Stimulated activated CD4-positive, alpha-beta T cell treated with anti-CD3 and anti-CD28 coated beads, Interleukin-4, amount 100 ng/mL, for 4 hours (primary cell): ENCODE data around the gene TLL1.

Source experiments
- DNase-seq, 2 experiments: peaks; one replicate each; pipeline ENCODE4 v3.0.0-alpha.2; 2020

Gene TLL1

DNA sequence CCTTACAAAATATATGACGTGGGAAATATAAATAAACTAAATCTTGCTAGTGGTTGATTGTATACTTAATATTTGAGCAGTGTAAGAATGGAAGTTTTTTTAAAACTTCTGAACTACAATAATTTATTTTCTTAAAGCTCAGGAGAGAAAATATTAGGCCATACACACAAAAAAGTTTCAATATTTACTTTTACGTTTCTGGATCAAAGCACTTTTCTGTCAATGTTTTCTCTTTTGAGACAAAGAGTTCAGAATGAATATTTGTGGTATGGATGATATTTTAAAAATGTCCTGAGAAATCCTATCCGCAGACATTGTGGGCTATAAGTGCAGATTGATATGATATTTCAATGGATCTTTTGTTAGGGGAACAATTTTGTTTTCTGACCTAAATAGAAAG is 109.9 kb downstream of the TLL1 start:
- no peak for DNase-seq

DNA sequence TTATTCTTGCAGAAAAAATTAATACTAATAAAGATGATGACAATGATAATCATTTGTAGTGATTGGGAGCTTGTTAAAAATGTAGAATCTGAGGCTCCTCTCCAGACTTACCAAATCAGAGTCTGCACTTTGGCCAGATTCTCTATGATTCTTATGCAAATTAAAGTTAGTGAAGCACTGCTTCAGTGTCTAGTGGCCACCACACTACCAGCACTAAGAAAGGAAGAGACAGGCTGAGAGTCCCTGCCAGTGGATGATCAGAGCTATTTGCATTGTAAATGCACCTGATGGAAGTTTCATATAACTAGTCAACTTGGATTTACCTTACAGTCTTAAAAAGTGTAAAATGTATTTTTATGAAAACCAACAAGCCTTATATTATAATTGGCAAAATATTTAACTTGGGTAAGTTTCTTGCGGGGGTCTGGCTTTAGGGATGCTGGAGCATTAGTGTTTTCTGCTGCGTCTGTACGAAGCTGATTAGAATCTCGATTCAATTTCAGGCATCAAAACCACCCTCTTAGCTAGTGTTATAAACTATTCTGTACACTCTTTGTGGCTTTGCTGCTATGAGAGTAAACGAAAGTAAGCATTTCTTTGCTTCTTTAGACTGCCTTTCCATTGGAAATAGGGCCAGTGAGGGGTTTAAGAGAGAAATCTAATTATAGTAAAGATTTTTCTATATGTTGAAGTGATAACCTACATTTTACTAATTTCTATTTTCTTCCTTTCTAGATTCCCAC is 114.1 kb downstream of the TLL1 start:
- no peak for DNase-seq

DNA sequence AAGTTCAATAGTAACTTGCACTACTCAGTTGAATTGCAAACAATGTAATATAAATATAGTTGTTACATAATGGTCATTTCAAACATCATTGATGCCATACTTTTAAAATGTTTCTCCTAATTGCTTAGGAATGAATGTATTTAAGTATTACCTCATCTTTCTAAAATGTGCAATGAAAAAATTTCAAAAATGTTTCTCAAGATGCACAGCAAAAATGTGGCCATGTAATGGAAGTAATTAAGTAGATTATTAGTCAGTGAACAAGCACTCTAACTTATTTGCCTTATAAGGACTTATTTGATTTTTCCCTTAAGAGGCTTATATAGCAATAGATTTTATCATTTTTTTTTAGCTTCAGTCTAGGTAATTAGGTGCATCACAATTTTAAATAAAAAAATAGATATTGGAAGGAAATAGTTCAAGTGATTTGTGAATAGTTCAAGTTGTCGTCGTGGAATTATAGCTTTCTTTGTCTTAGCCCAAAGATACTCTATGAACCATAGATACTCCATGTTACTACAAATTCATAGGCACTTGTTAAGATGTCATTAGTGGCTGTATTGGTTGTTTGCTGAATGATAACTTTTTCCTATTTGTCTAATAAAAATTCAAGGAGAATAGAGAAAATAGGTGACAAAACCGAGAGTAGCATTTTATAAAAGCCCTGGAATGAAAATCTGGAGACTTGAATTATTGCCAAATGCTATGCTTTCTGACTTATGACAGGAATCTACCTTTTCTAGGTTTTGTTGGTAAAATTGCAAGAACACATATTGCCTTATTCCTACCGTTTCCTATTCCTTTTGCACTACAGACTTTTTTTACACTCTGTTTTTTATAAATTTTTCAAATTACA is 118.5 kb downstream of the TLL1 start:
- DNase-seq: no peak

DNA sequence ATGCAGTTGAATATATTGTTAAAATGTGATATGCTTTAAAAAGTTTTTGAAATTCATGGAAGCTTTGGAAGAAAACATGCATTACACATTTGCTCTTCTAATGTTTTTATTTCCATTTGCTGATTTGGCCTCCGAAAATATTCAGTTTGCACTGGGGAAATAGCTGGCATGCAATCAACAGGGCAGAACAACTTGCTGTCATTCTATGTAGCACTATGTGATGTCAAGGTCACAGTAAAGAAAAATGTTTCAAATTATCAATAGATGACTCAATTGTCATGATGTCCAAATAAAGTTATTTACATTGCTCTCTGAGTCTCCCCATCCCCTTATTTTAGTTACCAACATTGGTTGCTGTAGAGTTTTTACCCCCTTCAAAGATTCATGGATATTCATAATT is 119.2 kb downstream of the TLL1 start:
- no peak for DNase-seq

DNA sequence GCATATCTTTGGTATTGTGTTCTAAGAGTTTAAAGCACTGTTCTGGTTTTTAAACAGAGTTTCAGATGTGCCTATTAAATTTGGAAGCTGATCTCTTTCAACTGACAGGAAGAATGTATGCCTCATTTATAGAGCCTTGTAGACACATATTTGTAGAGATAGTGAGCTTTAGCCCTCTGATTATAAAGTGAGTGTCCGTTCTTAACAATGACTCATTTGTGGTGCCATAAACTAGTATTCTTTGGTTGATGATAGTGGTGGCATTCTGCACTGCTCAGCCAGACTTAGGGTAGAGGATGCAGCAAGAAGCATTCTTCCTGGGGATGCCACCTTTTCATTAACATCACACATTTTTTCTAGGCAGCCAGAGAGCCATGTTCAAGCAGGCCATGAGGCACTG is 121.7 kb downstream of the TLL1 start:
- no peak for DNase-seq

DNA sequence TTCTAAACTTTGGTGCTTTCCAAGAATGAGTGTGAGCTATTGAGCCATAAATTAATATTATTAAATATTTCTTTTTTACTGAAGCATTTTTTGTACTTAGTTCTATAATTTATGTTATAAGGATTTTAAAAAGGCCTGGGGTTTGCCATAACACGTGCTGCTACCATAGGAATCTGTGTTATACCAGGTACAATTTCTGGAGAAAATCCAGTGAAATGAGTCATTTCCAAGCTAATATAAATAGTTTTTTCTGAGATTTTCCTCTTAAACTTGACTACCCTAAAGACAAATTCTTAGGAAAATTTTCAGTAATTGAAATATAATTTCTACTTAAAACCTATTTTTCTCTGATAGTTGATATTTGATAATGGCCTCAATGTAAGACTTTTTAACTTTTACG is 130.8 kb downstream of the TLL1 start:
- DNase-seq: no peak

DNA sequence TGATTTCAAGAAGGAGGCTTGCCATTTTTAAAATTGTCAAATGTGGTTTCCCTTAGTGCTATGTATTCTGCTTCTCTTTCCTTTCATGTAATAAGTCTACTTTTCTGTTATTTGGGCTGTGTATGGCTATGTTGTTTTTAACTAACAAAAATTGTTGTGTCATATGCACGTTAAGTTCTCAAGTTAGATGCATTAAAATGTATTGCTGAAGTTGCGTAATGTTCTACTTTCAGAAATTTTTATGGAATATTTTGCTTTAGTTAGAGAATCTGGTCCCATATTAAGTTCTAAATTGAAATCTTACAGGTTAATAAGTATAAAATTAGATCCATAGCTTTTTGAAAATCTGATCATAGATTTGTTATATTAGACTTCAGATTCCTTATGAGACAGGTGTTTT is 133.2 kb downstream of the TLL1 start:
- no peak for DNase-seq

DNA sequence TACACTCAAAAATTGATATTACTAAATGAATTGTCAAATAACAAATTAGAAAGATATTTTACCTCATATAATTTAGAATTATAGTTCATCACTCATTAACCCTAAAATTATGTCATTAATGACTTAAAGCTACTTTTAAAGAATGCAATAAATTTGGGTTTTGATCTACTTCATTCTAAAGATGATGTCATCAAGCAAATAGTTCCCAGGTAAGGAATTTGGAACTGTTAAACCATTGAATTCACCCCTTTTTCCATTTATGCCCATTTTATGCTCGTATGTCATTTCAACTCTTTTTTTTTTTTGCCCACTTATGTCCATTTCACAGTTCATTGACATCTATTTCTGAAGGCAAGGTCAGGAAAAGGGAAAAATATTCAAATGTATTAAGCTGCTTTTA is 135.5 kb downstream of the TLL1 start:
- no peak for DNase-seq

DNA sequence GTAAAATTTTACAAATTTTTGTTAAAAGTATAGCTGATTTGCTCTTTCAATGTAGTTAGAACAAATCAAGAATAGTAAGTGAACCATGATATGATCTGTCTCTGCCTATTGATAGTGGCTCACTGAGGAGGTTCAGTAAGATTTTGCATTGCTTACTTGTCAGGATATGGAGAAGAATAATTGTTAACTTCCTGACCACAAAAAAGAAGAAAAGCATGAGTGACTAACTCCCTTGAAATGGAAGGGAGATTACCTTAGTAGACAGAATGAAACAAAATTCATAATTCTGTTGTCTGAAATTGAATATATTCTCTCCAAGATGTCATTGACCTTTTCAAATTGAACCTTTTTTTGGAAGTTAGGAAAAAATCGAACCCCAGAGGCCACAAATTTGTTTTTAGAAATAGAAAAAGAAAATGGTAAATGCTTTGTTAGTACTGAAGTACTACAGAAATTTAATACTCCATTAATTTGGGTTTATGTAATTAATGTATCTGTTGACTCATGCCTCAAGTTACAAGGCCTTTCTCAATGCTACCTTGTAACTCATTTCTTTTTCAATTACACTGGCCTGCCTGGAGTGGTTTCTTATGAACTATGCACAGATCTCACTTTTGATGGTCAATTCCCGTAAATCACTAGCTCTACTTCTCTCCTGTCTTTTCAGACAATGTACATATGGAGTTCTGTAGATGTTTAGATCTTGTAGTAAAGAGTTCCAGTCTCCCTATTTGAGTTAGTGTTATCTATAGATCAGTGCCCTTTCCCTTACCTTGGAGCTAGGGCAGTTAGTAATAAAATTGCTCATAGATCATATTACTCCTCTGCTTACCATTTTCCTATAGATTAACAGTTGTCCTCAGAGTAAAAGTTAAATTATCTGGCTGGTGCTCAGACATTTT is 139.3 kb downstream of the TLL1 start:
- no peak for DNase-seq

DNA sequence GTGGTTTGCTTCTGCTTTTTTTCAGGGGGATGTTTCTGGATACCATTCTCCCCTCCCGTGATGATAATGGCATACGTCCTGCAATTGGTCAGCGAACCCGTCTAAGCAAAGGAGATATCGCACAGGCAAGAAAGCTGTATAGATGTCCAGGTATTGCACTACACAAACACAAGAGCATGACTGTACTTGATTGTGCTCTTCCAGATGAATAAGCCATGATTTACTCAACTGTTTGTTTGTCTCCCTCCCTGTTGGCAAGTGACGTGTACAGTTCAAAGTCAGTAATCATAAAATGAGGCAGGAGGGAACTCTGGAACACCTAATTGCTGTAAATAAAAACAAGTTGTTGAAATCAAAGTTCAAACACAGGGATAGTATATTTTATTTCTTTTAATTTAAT is 141.4 kb downstream of the TLL1 start:
- no peak for DNase-seq

DNA sequence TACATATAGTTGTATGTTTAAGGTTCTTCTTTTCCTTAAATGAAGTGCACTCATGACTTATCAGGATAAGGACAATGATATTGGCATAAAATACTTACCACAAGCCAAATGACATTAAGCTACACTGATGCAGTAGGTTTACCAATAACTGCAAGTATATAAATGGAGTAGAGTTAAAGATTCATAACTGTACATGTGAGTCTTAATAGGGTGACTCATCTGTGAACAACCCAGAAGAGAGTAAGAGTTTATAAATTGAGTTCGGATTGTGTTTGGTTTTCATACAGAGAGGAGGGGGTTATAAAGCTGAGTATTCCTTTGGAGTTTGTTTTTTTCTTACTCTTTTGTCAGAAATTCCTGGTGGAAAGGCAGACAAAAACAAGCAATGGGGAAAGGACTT is 144.8 kb downstream of the TLL1 start:
- no peak for DNase-seq

DNA sequence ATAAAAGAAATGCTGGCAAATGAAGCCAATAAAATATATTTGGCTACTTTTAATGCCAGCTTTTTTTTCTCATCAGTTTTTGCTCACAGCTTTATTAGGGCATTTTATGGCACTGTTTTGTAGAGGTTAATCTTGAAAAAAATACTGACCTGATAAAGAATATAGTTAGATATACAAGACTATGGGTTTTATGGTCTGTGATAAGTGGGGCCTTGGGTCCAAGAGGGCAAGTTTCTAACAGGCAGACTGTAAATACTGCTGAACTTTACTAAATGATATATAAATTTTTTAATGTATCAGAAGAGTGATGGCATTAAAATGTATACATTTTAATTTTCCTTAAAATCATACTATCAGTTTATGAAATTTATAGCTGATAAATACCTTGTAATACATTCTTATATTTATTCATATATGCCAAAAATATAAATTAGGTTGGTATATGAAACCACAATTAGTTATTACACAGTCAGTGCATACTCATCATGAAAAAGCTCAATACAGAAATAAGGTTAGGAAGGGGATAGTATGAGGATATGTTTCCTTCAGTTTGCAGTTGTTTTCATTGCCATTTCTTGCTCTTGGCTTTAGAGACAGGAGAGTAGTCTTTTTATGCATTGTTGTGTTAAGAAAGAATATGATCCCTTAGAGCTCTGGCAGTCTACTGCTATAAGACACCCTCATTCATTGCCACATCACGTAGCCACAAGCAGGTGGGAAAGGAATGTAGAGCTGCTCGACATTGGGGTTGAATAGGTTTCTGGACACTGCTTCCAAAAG is 146.6 kb downstream of the TLL1 start:
- no peak for DNase-seq

DNA sequence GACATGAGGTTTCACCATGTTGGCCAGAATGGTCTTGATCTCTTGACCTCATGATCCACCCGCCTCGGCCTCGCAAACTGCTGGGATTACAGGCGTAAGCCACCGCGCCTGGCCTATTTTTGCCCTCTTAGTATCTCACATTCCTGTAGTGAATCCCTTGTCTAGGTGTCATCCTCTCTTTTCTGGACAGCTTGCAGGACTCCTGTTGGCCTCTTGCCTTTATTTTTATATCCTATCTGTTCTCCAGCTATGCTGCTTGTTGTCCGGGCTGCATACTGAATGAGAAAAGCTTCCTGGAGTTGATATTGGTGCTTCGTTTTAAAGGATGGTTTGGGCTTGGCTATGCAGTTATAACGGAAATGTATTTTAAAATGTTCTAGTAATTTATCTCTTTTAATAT is 148.6 kb downstream of the TLL1 start:
- no peak for DNase-seq

DNA sequence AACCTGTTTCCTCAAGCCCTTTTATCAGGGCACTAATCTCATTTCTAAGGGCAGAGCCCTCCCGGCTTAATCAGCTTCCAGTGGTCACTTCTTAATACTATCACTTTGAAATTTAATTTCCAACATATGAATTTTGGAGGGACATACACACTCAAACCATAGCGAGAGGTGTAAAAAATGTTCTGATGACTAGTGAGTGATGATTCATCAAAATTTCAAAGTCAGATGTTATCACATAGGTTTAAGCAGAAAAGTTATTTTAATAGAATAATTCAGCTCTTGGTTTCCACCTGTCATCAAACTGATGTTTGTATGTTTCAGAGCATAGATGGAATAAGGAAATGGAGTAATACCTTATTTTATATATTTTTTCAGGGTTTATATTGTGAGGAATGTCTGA is 161.9 kb downstream of the TLL1 start:
- no peak for DNase-seq

DNA sequence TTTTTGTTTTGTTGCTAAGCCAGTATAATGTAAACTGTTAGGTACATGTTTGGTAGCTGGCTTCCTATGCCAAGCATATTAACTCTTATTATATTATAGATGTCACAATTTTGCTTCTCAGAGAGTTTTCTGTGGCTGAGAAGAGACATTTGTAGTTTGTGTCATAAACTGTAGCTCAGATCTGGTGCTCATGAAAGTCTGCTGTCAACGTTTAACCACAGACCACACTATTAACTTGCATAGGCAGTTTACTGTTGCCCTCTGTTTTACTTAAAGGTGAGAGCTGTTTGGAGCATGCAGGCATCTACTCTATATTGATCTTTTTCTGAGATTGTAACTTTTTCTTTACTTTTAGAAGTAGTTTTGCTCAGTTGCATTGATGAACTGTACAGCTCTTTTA is 166.8 kb downstream of the TLL1 start:
- no peak for DNase-seq

DNA sequence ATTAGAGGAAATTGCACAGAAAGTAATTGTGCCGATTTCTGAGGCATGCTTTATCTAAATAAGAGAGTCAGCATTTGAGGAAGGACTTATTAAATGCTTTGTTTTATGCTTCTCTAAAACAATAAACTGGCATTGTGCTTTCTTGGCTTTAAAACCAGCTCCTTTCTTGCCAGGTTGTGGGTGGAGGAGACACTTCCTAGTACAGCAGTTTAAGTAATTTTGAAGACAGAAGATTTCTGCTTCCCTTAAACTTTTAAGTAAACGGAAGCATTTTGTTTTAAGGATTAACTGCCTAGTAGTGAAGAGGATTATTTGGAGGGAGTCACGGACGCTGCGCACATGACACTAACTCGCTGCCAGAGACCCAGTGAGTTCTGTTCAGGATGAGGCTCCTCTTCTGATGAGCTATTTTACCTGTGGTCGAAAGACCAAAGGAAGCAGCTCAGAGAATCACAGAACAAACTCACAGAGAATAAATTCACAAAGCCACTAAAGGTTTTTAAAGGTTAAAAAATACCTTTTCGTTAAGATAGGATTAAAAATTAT is 169.5 kb downstream of the TLL1 start:
- no peak for DNase-seq

DNA sequence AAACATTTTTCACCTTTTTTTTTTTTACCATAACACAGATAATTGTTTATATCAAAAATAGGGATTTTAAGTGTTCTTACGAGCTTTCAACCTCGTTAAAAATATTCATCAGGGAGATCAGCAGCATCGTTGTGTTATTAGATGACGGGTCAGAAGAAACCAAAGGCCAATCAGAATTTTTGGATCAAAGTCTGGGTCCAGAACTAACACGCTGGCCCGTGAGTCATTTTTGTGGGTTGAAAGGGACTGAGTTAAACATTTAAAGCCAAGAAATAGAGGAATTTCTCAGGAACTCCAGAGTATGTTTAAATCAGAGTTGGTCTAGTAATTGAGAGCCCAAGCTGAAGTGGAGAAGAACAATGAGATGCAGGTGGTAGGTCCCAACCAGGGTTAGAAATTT is 170.8 kb downstream of the TLL1 start:
- DNase-seq: no peak

DNA sequence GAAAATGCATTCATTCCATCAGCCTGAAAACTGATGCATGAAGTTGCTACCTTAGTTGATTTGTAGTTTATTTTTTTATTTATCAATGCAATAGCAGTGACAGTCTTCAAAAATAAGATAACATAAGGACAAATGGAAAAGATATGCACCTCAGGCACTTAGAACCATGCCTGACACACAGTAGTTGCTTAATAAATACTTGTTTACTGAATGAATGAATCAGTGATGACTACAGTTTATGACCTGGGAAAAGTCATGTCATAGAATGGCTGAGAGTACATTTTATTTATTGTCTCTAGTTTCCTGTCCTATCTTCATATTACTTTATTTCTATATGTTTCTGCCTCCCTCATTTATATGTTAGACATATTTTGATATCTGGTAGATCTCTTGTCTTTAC is 171.8 kb downstream of the TLL1 start:
- DNase-seq: no peak

DNA sequence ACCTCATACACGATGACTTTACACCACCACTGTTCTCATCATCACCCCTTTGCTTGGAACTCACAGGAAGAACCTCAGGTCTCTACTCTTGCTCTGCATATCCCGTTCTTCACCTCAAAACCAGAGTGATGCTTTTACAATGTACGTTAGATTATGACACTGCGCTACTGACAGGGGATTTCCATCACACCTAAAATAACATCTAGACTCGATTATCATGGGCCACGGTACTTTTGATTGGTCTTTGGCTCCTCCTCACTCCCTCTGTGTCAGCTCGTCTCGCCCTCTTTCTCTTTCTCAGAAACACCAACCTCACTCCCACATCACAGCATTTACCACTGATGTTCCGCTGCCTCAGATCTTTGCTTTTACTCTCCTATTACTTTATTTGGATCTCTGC is 172.4 kb downstream of the TLL1 start:
- DNase-seq: no peak

DNA sequence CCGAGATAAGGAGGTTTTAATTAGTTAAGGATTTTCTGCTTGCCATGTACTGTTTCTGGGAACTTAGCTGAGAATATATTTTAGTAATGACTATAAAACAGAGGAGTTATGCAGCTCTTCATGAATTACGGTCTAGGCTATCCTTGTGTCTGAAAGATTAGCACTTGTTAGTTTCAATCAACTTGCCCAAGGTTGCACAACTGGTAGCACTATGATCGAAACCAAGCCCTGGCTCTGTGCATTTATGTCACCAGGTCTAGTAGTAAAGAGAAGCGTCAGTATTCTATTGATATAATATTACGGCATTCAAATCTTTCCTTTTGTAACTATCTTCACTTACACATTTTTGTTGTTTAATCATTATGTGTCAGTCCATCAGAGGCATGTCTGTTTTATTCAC is 176.0 kb downstream of the TLL1 start:
- DNase-seq: no peak

DNA sequence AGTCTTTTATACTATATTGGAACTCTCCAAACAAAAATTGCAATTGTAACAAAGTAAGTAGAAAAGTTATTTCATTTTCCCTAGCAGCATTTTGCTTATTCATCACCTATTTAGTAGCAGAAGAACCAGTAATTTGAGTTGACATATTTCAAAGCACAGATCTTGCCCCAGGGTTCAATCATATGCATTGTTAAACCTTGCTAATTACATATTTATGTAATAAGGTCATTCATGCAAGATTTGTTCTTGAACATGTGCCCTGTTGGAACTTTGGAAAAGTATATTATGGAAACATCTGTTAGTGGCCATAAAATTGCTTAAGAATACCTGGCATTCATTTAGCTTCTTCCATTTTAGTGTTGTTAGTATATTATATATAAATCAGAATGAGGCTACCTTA is 191.7 kb downstream of the TLL1 start:
- no peak for DNase-seq

DNA sequence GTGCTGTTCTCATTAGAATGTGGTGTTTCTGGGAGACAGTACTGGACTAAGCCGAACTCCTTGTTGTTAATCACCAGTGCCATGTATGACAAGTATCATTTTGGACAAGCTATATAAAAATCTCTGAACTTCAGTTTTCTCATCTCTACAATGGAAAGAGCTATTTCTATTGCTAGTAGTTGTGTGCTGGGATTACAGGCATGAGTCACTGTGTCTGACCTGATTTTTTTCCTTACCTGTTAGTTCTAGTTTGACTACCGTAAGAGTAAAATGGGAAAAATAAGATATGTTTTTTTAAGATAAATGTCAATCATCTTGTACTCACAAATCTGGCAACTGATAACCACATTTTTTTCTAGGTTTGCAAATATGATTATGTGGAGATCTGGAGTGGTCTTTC is 192.3 kb downstream of the TLL1 start:
- no peak for DNase-seq
